NCI-H2196 treated with DMSO at 0.1 percent for 48 hours (cell line): ENCODE results near the gene SPECC1L.
A peak's percentile ranks its signal among the peaks of the same experiment; 100 is the strongest.
"Not testable (repeated sequence)": the region's sequence is repeated elsewhere in the genome, so short reads cannot be mapped to it uniquely, and the experiment has no call there.

Source experiments
- DNase-seq: peaks from one replicate; lab custom pipeline; 2025; ENCODE audit not compliant: unreplicated experiment; lab: John Stamatoyannopoulos, UW

SPECC1L gene

GRCh38 chr22:24247011-24247507 lies 23.6 kb upstream of the SPECC1L start:
- no peak for DNase-seq

- peak; percentile 13 for DNase-seq
These were observed 22.9 kb upstream of the SPECC1L start for GRCh38 chr22:24247564-24248344.

- not testable (repeated sequence) for DNase-seq
These were observed 22.0 kb upstream of the SPECC1L start for GRCh38 chr22:24248611-24249010.

GRCh38 chr22:24249413-24249812 lies 21.2 kb upstream of the SPECC1L start:
- DNase-seq: not testable (repeated sequence)

GRCh38 chr22:24251286-24251685 lies 19.3 kb upstream of the SPECC1L start:
- DNase-seq: not testable (repeated sequence)

GRCh38 chr22:24253126-24253525 lies 17.5 kb upstream of the SPECC1L start:
- DNase-seq: not testable (repeated sequence)

GRCh38 chr22:24256136-24256535 lies 14.5 kb upstream of the SPECC1L start:
- not testable (repeated sequence) for DNase-seq

GRCh38 chr22:24256736-24257135 lies 13.9 kb upstream of the SPECC1L start:
- not testable (repeated sequence) for DNase-seq

GRCh38 chr22:24259459-24259858 lies 11.2 kb upstream of the SPECC1L start:
- peak; percentile 10 for DNase-seq

GRCh38 chr22:24262185-24262749 lies 8.4 kb upstream of the SPECC1L start:
- DNase-seq: not testable (repeated sequence)

GRCh38 chr22:24263479-24263878 lies 7.2 kb upstream of the SPECC1L start:
- DNase-seq: not testable (repeated sequence)

- DNase-seq: not testable (repeated sequence)
These were observed 6.2 kb upstream of the SPECC1L start for GRCh38 chr22:24264329-24264896.

- no peak for DNase-seq
These were observed 4.9 kb upstream of the SPECC1L start for GRCh38 chr22:24265734-24266133.

GRCh38 chr22:24266495-24266894 lies 4.1 kb upstream of the SPECC1L start:
- DNase-seq: not testable (repeated sequence)

GRCh38 chr22:24271386-24271854 lies 789 bp downstream of the SPECC1L start:
- no peak for DNase-seq

GRCh38 chr22:24273031-24273430 lies 2.4 kb downstream of the SPECC1L start:
- DNase-seq: not testable (repeated sequence)

GRCh38 chr22:24273906-24274305 lies 3.3 kb downstream of the SPECC1L start:
- DNase-seq: not testable (repeated sequence)

GRCh38 chr22:24274696-24275405 lies 4.2 kb downstream of the SPECC1L start:
- not testable (repeated sequence) for DNase-seq

GRCh38 chr22:24280363-24280762 lies 9.7 kb downstream of the SPECC1L start:
- DNase-seq: not testable (repeated sequence)

- no peak for DNase-seq
These were observed 11.8 kb downstream of the SPECC1L start for GRCh38 chr22:24282401-24282800.

GRCh38 chr22:24284747-24285203 lies 14.1 kb downstream of the SPECC1L start:
- no peak for DNase-seq
